SU-DHL-6 (cell line): ENCODE data around the gene AHI1.

ENCODE experiments used
- CTCF ChIP-seq: fragments of 200-600 bp; sonication (generic); IDR thresholded peaks from one replicate; pipeline ENCODE4 v1.5.1; 2017; ENCODE audit warnings: antibody characterized with exemption, mild to moderate bottlenecking, low read length, moderate library complexity; ENCODE audit not compliant: insufficient read depth, poor library complexity, severe bottlenecking
- EZH2phosphoT487 ChIP-seq: fragments of 200-600 bp; sonication (generic), shearing (Covaris generic); conservative IDR thresholded peaks from 2 replicates; pipeline ENCODE4 v1.6.1; 2018; ENCODE audit warnings: mild to moderate bottlenecking, antibody characterized with exemption, low read length, moderate library complexity, mixed read lengths

- TF ChIP-seq CTCF (no peak), EZH2phosphoT487 (no peak)
These were observed 32.9 kb downstream of the AHI1 start for GRCh38 chr6:135464634-135465033.
